ENCODE measurements around the gene CCT2. TPM values are rescaled to one million over a fixed set of nuclear protein-coding genes. Genes with fewer than 3 reads are reported as not detected.

CCT2 gene
- total and polyA plus RNA-seq, 2 of the 8 experiments (the other 6 are each of a cell fraction or from before 2014, with no cell fraction given): 244 to 419 TPM

DNA sequence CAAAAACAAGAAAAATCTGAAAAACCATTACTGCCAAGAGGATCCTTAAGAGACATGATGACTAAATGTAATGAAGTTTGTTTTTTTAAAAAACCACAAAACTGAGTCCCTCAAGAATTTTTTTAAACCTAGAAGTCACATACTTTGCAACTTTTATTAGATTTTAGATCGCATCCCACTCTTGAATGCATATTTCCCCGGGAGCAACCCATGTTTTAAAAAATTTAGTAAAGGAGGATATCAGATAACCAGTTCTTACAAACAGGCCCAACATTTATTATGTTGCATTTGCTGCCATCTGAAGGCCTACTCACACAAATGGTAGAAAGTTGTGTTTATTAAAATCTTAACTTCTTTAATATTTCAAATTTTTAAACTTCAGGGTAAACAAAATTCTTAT, 44.3 kb upstream of the CCT2 start:
- no peaks in the 10 kb centered on the region for H3K23me2 ChIP-seq (ENCODE audit: low read depth, low read length)
- no peak overlapping the region for H3K4ac ChIP-seq (replicated peaks; ENCODE audit: insufficient read length, low read depth, low read length)
- H3K79me1 ChIP-seq (ENCODE audit: low read depth, low read length): no peaks in the 10 kb centered on the region
- H3K36me3 ChIP-seq (ENCODE audit: control insufficient read depth in 2 of 4, insufficient read depth in 4 of 4, low read length in 3 of 4): no peaks in the 10 kb centered on the region; a peak in 1 of 8 replicates
- POLR2A ChIA-PET (ENCODE audit: partially characterized antibody): no interaction called here
- peaks cover 0 to 9% of the 10 kb centered on the region in 2 experiments; a peak in 2 of 4 replicates for H3K79me2 ChIP-seq (ENCODE audit: control insufficient read depth in 1 of 2, insufficient read depth in 2 of 2, low read length in 2 of 2)
- no peak overlapping the region for H4K91ac ChIP-seq (replicated peaks; ENCODE audit: insufficient read length, low read length)
- H2BK20ac ChIP-seq (ENCODE audit: low read length): no peak overlapping the region
- H3K56ac ChIP-seq (replicated peaks; ENCODE audit: insufficient read length, low read depth, low read length): no peak overlapping the region
- no peak overlapping the region for H2BK5ac ChIP-seq (ENCODE audit: low read depth, low read length)
- H4K5ac ChIP-seq (ENCODE audit: insufficient read length, low read depth, low read length): no peak overlapping the region
- no peak overlapping the region for H2BK12ac ChIP-seq (ENCODE audit: low read depth, low read length)
- H3K9me3 ChIP-seq (ENCODE audit: insufficient read depth in 2 of 2, low read depth in 1 of 2, low read length in 1 of 2): no peaks in the 10 kb centered on the region
- WGBS, 2 experiments (ENCODE audit: extremely low coverage in 1 of 2, insufficient coverage in 1 of 2, insufficient read length in 1 of 2, insufficient replicate concordance in 2 of 2, low coverage in 1 of 2, low lambda C conversion rate in 2 of 2, missing lambda C conversion rate in 1 of 2): 95% methylated on average over 2 of the region's 2 CpGs; no CpG with 5 or more reads in 1 of the 2 experiments
- H3K9ac ChIP-seq (replicated peaks in 1 of 4; ENCODE audit: extremely low read depth in 1 of 4, low read depth in 3 of 4, low read length in 3 of 4): no peak overlapping the region
- H3K14ac ChIP-seq (ENCODE audit: insufficient read length): no peak overlapping the region
- no peaks in the 10 kb centered on the region for H3K27me3 ChIP-seq (replicated peaks in 1 of 4; ENCODE audit: control insufficient read depth in 3 of 4, extremely low read depth in 1 of 4, insufficient read depth in 3 of 4, low read length in 3 of 4)
- H2BK15ac ChIP-seq (ENCODE audit: low read length): no peak overlapping the region
- H3K23ac ChIP-seq (ENCODE audit: insufficient read length): no peak overlapping the region
- H4K8ac ChIP-seq (ENCODE audit: extremely low read depth, insufficient read depth, low read length): no peak overlapping the region
- CTCF ChIA-PET (ENCODE audit: partially characterized antibody): no interaction called here
- H3K4me2 ChIP-seq (ENCODE audit: insufficient read depth in 1 of 2, low read depth in 2 of 2, low read length in 2 of 2): no peak overlapping the region
- H3K18ac ChIP-seq (ENCODE audit: extremely low read depth, low read length): no peak overlapping the region
- H3K27ac ChIP-seq (ENCODE audit: low read depth, low read length): no peak overlapping the region
- no peak overlapping the region for H2AK5ac ChIP-seq (ENCODE audit: low read depth, low read length)
- FAIRE-seq (no peak), DNase-seq (ENCODE audit: low read depth in 1 of 2, low spot score in 2 of 2) (no peak)
- H2AFZ ChIP-seq (ENCODE audit: low read length): no peak overlapping the region
- H3K4me1 ChIP-seq (replicated peaks in 1 of 4; ENCODE audit: control insufficient read depth in 3 of 4, insufficient read depth in 4 of 4, low read length in 3 of 4): no peaks in the 10 kb centered on the region
- peaks cover 0 to 2% of the 10 kb centered on the region in 2 experiments for H4K20me1 ChIP-seq (replicated peaks in 1 of 2; ENCODE audit: control insufficient read depth in 1 of 2, insufficient read depth in 2 of 2, low read length in 2 of 2)
- no peak overlapping the region for H3K4me3 ChIP-seq (ENCODE audit: extremely low read depth in 1 of 4, insufficient read depth in 2 of 4, low read depth in 3 of 4, low read length in 4 of 4)
- H2BK120ac ChIP-seq (replicated peaks; ENCODE audit: low read depth, low read length): no peak overlapping the region
- TF ChIP-seq CREB1 (IDR thresholded peaks at IDR 0.05) (no peak), CHD2 (IDR thresholded peaks at IDR 0.05; ENCODE audit: low read length) (no peak), CTCF (IDR thresholded peaks at IDR 0.05; ENCODE audit: control extremely low read depth in 1 of 3, insufficient read depth in 1 of 3, low read depth in 1 of 3, low read length in 3 of 3) (no peak), EZH2 (IDR thresholded peaks at IDR 0.05; ENCODE audit: low read depth, low read length, severe bottlenecking) (no peak), CBX8 (IDR thresholded peaks at IDR 0.05; ENCODE audit: borderline replicate concordance, low read depth, low read length) (no peak), POLR2AphosphoS5 (IDR thresholded peaks at IDR 0.05; ENCODE audit: low read depth, low read length) (no peak), TBP (IDR thresholded peaks at IDR 0.05; ENCODE audit: low read depth, low read length) (no peak), CEBPB (IDR thresholded peaks at IDR 0.05; ENCODE audit: low read depth, low read length) (no peak), KDM1A (IDR thresholded peaks at IDR 0.05; ENCODE audit: borderline replicate concordance, low read length) (no peak), TAF7 (optimal IDR thresholded peaks at IDR 0.05; ENCODE audit: borderline replicate concordance, low read depth, low read length) (no peak), NRF1 (IDR thresholded peaks at IDR 0.05; ENCODE audit: low read depth, low read length) (no peak)
- TF ChIP-seq, protein P1, sequence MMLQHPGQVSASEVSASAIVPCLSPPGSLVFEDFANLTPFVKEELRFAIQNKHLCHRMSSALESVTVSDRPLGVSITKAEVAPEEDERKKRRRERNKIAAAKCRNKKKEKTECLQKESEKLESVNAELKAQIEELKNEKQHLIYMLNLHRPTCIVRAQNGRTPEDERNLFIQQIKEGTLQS (IDR thresholded peaks at IDR 0.05; ENCODE audit: insufficient read depth, low read depth, low read length): no peak
